HUES48 (cell line): ENCODE data around the gene RAB3D.

Source experiments
- H3K27ac ChIP-seq: one replicate; pipeline ENCODE4 v1.7.0; 2013; ENCODE audit warnings: low read depth, low read length, inconsistent platforms
- H3K27me3 ChIP-seq: 2 replicates; pipeline ENCODE4 v1.6.1; 2013; ENCODE audit warnings: mild to moderate bottlenecking, low read length; ENCODE audit not compliant: control insufficient read depth, insufficient read depth
- H3K36me3 ChIP-seq: 2 replicates; pipeline ENCODE4 v1.6.1; 2013; ENCODE audit warnings: low read length; ENCODE audit not compliant: control insufficient read depth, insufficient read depth
- H3K4me1 ChIP-seq: 2 replicates; pipeline ENCODE4 v1.6.1; 2013; ENCODE audit warnings: mild to moderate bottlenecking, low read length; ENCODE audit not compliant: control insufficient read depth, insufficient read depth
- H3K4me3 ChIP-seq: 2 replicates; pipeline ENCODE4 v1.5.1; 2013; ENCODE audit warnings: mild to moderate bottlenecking, low read depth, low read length
- H3K9ac ChIP-seq: 2 replicates; pipeline ENCODE4 v1.6.1; 2013; ENCODE audit warnings: mild to moderate bottlenecking, low read depth, low read length, moderate library complexity
- H3K9me3 ChIP-seq: 2 replicates; pipeline ENCODE4 v1.6.1; 2013; ENCODE audit warnings: low read length; ENCODE audit not compliant: control insufficient read depth, insufficient read depth

RAB3D gene

DNA sequence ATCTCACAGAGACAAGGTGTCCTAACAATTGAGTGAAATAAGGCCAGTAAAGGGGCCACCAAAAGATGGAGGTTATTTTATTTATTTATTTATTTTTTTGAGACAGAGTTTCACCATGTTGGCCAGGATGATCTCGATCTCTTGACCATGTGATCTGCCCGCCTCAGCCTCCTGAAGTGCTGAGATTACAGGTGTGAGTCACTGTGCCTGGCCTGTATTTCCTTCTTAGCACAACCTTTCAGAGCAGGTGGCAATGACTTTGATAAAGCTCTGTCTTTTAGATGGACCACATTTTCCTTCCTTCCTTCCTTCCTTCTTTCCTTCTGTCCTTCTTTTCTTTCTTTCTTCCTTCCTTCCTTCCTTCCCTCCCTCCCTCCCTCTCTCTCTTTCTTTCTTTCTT is 66.2 kb downstream of the RAB3D start:
- no peak overlapping the region for H3K27ac ChIP-seq
- no peaks in the 10 kb centered on the region; the same call in 1 of the 2 replicates for H3K9me3 ChIP-seq
- no peaks in the 10 kb centered on the region for H3K36me3 ChIP-seq
- no peaks in the 10 kb centered on the region for H3K27me3 ChIP-seq
- no peak overlapping the region for H3K9ac ChIP-seq
- peaks cover 4% of the 10 kb centered on the region; the same call in 1 of the 2 replicates for H3K4me1 ChIP-seq
- no peak overlapping the region for H3K4me3 ChIP-seq
